HG02610 (cell line): Measurements from ENCODE around the gene CDC14A.

ENCODE experiments used
- ATAC-seq: cut with Tn5 transposase; IDR thresholded peaks from one replicate; pipeline ENCODE4 v1.9.1; 2021; ENCODE audit warnings: mild to moderate bottlenecking, moderate library complexity; ENCODE audit not compliant: unreplicated experiment

Gene CDC14A

DNA sequence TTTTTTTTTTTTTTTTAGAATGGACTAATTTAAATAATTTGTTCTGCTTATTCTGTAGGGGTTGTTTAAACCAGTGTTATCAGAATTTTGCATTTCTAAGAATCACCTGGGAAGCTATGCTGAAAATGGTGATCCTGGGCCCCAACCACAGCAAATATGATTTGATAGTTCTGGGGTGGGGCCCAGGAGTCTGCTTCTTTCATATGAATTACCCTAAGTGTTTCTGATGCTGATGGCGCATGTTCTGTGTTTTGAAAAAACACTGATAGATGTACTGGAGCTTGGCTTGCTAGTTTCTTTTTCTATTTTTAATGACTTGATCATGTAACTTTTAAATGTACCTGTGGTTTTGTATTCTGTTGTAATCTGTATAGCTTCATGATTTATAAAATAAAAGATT lies 89.3 kb downstream of the CDC14A start:
- no peak for ATAC-seq

DNA sequence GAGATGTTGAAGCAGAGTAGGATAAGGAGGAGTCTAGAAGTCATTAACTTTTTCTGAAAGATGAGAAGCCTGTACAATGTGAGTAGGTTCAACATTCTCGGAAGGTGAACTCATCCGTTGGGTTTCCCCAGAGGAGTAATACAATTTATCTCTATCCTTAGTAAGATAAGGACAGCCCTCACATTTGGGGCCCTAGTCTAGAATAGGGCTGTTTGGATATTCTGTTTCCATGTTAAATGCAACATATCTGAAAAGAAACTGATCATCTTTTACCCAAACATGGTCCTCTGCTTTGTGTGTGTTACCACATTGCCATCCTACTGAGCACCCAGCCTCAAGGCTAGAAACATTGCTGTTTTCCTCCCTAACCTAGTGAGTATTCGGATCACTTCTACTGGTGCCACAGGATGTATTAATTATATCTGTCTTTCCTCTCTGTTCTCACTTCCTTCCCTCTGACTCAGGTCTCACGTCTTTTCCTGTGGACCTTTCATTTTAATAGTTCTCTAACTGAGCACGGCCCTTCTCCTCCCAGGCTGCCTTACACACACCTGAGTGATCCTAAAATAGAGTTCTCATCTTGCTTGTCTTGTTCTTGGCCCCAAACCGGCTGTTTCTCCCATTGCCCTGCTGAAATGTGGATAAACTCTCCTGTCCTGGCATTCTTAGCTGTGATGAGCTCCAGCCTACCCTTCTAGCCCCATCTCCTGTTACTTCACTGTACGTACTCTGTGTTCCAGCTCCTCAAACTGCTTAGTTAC lies 91.7 kb downstream of the CDC14A start:
- peak; percentile 82 for ATAC-seq

DNA sequence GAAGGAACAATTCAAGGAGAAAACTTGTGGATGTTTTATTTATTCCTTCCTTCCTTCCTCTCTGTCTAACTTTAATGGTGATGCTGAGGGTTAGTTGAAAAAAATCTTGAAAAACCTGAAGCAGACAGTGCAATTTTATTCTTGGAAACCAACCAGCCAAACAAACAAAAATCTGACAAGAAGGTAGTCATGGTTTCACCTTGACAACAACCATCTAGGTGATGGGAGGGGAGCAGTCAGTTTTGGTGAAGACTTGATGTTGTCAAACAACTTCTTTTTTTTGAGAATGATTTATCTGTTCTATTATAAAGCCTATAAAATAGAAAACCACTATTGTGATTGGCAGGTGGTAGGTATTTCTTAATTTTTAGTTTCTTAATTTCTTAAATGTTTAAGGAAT lies 93.3 kb downstream of the CDC14A start:
- ATAC-seq: no peak

DNA sequence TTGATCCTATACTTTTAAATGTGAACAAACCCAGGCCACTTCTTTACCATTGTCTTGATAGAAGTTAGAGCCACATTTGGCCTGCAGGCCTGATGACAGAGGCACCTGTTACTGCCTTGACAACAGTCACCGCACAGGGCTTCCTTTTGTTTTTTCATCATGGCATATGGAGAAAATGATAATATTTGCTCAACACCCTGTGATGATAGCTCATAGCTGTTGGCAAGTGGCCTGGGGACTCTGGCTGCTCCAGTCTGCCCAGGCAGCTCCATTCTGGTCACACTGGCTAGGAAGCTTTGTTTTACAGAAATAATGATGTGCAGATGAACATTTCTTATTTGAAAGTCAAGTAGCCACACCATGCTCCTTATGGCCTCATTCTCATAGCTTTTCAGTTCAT lies 96.1 kb downstream of the CDC14A start:
- no peak for ATAC-seq

DNA sequence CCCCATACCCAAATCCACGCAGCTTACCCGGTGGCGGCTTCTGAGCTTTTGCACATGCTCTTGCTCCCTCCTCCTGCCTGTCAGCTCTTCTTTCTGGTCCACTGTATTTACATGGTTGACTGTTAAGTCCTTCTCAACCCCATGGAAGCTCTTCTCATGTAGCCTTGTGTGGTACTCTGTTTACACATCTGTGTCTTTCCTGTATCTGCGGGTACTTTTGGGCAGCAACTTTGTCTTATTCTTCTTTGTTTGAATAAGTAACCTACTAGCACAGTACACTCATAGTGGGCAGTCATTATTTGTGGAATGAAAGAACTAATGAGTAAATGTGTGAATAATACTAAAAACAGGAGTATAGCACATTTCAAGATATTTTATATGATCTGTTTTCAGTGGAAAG lies 97.2 kb downstream of the CDC14A start:
- peak; percentile 94 for ATAC-seq

DNA sequence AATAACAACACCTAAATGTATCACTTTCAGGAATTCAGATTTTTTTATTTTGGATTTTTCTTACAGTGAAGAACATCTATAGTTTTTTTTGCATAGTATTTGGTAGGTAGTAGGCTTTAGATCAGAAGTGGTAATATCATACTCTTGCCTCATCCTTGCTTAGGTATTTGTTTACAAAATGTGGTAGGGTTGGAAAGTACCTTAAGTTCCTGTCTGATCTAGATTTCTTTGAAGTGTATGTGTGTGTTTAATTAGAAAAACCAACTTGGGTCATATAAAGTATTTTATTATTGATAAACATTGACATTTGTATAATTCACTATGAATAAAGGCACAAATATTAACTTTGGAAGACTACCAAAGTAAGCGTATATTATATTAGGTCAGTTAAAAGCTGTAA lies 100.3 kb downstream of the CDC14A start:
- ATAC-seq: peak; percentile 65

DNA sequence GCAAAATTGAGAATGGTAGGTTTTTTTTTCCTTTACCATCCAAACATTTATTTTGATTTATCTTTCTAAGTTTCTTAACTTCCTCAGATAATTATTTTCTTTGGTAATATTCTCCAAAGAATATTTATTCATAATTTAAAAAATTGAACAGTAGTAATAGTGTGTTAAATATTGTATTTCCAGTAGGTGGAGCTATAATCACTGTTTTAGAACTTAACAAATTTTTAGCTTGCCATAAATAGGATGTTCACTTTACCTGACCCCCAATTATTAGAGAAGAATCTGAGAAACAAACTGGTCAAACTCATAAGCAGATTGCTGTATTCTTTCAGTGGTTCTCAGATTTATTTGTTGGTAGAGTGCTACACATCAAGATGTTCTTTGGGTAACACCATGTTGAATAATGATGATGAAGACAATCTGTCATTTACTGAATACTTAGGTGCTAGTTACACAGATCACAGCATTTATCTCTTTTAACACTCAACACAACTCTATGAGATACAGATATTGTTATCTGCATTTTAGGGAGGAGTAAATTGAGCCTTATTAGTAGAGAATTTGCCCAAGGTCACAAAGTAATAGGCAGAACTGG lies 103.3 kb downstream of the CDC14A start:
- no peak for ATAC-seq

DNA sequence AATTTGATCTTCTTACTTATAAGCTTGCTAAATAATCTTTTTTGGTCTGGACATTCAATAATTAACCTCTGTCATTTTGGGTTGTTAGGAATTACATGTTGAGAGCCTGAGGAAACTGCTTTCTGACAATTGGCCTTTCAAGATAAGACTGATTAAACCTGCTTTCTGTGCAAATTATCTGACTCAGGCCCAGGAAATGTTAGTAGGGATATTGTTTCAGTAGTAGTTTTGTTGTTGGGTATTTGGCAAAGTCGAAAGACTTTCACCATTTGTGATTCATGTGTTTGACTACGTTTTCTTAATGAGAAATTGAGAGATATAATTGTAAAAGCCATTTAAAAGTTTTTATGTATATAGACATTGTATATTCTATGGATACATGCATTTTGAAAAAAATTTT lies 104.6 kb downstream of the CDC14A start:
- no peak for ATAC-seq

DNA sequence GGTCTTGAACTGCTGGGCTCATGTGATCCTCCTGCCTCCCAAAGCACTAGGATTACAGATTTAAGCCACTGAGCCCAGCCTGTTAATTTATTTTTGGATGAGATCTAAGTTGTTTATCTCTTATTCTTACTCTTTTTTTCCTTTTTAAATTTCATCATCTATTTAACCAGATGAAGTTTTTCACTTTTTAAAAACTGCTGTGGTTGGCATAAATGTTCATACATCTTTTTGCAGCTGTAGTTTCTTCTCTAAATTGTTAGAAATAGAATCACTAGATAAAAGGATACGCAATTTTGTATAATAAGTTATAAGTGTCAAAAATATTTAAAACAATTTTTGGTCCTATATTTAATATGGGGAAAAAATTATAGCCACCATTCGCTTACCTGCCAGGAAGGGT lies 105.4 kb downstream of the CDC14A start:
- ATAC-seq: no peak

DNA sequence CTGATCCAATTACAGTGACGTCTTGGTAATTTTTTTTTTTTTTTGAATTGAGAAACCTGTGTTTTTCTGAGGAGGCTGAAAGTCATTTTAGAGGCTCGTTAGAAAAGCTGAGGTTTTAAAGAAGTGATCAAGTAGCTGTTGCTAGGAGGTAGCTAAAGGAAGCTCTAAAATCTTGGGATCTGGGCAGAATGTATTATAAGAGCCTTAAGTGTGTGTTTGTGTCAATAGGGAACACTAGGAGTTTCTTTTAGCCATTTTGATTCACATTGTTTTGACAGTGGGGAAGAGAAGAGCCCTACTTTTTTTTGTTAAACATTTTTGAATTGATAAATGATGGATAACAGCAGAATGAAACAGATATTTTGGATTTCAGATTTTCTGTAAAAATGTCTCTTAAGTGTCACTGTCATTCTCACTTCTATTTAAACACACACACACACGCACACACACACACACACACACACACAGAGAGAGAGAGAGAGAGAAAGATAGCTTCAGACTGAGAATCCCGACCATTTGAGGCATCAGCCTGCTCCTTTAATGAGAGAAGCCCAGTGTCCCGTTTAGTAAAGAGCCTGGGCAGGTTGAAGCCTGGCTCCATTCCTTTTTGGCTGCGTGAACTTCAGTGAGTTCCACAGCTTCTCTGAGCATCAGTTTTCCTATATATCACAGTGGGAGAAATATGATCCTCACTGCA lies 106.5 kb downstream of the CDC14A start:
- no peak for ATAC-seq

DNA sequence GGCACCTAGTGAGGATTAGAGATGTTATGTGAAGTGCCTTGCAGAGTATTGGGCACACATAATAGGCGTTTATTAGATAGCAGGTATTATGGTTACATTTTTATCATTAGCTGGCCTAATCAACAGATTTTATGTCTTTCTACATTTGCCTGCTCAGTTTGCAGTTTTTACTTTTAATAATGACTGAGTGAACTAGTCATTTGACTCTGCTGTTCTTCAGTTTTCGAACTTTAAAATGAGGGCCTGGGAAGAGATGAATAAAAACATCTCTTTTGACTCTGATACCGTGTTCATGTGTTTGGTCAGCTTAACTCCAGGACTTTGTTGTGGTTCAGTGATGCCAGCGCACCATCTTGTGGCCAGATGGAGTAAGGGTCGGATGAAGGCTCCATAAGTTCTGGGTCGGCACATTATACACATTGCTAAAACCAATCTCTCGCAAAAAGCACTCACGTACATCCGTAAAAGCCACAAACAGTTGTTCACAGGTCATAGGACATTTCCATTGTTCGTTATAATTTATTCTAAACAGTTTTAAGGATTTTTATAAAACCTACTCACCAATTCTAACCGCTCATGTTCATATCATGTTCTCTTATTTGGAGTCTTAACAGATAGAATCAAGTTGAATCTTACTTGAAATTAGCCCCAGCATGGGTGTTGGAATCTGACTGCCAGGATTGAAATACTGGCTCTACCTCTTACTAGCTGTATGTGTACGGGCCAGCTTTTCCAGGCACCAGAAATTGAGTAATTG lies 107.2 kb downstream of the CDC14A start:
- peak; percentile 86 for ATAC-seq

DNA sequence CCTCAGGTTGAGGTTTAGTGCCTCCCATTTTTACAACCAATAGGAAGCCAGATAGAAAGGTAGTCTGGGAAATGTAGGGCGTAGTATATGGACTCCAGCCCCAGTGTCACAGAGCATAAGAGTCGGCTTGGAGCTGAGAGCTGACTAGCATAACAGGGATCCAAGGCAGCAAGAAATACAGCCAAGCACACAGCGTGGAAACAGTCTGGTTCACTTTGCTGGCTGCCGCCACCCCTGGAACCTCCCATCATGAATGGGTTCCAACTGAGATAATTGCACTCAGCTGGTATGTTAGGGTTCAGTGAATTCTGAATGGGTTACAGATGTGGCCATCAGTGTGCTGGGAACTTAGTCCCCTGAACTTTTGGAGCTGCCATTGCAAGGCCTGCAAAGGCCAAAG lies 108.9 kb downstream of the CDC14A start:
- ATAC-seq: no peak

DNA sequence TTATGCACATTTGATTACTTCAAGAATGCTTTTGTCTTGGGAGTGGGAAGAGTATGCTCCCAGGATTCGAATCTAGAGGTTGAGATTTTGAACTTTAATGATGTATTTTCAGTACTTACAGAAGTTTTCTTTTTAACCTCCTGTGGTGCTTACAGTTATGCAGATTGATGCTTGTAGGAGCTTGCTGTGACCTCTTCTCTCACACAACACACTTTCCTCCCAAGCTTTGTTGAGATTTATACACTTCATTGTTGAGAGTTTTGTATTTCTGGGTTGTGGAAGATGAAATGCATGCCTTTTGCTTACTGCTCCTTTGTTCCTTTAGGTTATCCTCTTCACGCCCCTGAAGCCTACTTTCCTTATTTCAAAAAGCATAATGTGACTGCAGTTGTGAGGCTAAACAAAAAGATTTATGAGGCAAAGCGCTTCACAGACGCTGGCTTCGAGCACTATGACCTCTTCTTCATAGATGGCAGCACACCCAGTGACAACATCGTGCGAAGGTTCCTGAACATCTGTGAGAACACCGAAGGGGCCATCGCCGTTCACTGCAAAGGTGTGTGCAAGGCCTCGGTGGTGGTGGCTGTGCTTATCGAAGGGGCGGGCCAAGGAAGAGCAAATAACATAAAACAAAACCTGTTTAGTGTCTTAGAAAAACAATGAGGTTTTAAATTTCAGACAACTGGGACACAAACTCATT lies 110.2 kb downstream of the CDC14A start:
- no peak for ATAC-seq

DNA sequence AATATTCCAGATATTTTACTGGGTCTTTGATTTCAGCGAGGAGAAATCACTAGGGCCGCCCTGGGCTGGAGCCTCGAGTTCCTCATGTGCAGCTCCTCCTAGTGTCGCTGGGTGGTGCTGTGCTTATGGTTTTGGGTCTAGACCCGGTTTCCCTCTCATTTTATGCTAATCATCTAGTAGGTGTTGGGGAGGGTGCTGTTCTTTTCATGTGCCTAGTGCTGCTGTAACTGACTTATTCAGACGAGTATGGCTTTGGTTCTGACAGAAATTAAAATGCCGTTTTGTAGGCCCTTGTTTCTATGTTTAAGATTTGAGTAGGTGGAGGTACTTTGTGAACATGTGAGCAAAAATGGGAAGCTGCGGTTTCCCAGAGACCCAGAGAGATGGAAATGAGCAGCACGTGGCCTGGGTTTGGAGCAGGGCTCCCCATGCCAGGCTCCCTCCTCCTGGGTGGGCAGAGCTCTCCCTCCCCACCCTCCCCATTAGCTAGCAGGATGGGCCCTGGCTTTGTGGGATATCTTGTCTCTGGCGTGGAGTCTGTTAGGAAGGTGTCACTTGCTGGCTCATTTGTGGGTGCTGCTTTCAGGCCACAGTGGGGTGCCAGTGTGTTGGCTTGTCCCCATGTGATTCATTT lies 111.6 kb downstream of the CDC14A start:
- ATAC-seq: peak; percentile 90

DNA sequence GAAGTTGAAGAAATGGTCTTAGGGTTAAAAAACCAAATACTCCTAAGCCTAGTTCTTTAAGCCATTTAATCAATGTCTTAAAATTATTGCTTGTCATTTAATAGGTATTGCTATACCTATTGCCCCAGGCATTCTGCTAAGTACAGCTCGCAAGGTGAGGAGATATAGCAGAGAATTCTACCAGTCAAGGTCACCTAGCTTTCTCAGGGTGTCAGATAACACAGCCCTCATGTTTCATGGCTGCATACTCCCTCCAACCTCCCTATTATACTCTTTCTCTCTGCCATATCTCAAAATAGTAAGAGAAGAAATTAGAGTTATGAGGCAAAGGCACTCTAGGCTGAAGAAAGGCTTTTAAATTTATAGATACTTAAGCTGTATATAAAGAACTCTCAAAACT lies 117.3 kb downstream of the CDC14A start:
- no peak for ATAC-seq

DNA sequence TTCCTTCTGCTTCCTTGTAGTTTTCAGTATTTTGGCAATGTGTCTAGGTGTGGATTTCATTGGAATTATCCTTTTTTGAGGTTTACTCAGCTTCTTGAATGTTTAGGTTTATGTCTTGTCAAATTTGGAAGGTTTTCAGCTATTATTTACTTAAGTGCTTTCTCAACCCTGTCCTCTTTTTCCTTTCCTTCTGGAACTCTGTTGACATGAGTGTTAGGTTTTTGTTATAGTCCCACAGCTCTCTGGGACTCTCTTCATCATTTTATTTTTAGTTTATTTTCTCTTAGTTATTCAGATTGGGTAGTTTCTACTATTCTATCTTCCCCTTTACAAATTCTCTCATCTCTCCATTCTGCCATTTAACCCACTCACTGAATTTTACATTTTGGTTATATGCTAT lies 122.5 kb downstream of the CDC14A start:
- no peak for ATAC-seq

DNA sequence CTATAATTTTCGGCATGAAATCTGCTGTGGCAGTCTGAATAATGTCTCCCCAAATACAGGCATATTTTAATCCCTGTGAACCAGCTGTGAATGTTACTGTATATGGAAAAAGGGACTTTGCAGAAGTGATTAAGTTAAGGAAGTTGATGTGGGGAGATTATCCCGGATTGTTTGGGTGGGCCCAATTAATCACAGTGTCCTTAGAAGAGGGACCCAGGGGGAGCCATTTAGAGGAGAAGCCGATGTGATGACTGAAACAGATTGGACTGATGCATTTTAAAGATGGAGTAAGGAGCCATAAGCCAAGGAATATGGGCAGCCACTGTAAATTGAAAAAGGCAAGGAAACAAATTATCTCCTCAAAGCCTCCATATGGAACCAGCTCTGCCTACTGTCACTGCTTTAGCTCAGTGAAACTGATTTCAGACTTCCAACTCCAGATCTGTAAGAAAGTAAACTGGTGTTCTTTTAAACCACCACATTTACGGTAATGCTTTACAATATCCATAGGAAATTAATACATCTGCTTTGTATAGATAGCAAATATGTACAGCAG lies 124.5 kb downstream of the CDC14A start:
- no peak for ATAC-seq

DNA sequence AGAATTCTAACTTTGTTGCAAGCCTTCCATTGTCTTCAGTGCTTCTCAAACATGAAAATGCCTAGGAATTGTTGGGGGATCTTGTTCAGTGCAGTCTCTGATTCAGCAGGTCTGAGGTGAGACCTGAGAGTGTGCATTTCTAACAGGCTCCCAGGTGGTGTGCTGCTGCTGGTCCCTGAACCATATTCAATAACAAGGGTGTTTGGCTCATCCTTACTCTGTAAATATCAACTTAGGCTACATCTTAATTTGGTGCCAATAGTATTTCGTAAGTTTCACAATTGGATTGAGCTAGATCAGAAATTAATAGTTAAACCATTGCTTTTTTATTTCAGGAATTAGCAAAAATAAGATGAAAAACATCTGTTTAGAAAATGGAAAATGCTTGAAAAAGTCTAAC lies 126.5 kb downstream of the CDC14A start:
- ATAC-seq: no peak

DNA sequence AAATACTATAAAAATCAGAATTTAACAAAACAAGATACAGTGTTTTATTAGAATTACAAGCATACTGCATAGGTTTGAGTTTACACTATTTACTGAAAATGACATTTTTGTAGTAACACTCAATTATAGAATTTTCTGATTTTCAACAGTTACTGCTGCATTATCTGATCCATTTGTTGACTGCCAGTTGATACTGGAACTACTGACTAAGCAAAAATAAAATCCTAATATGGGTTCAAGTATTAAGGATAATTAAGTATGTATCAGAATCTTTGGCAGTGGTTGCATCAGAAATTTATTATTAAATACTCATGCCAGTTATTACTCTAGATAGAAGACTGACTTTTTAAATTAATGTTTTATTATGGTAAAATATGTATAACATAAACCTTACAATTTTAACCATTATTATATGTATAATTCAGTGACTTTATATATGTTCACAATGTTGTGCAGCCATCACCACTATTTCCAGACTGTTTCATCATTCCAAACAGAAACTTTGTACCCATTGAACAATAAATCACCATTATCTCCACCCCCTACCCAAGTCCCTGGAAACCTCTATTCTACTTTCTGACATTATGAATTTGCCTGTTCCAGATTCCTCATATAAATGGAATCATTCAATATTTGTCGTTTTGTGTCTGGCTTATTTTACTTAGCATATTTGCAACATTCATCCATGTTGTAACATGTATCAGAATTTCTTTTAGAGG lies 127.5 kb downstream of the CDC14A start:
- ATAC-seq: no peak

DNA sequence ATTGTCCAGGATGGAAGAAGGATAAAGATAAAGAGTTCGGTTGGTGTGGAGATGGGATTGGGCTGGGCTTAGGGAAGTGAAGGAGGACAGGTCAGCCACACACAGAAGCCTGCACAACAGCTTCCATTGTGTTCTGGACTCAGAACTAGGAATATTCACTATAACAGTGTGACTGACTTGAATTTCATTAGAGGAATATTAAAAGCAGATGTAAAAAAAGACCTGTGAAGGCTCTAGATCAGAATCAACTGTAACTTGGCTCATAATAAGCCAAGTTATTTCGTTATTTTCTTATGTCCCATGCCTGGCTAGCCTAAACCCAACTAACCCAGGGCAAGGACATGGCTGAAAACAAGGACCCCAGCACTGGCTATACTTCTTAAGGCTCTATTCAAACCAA lies 129.0 kb downstream of the CDC14A start:
- ATAC-seq: no peak
